NT2/D1 (cell line): Measurements from ENCODE around the gene TLX3.
"Not testable (repeated sequence)": the region's sequence is repeated elsewhere in the genome, so short reads cannot be mapped to it uniquely, and the experiment has no call there.

Experiments used
- DNase-seq: peaks from one replicate; pipeline ENCODE4 v3.0.0-alpha.2; 2011; ENCODE audit warnings: low read depth, low spot score
- H3K27me3 ChIP-seq: 2 replicates; pipeline ENCODE4 v1.6.0; 2011; ENCODE audit warnings: mild to moderate bottlenecking; ENCODE audit not compliant: insufficient read length, insufficient read depth
- H3K36me3 ChIP-seq: 2 replicates; pipeline ENCODE4 v1.6.1; 2011; ENCODE audit warnings: mild to moderate bottlenecking, low read length, mixed read lengths; ENCODE audit not compliant: insufficient read depth, insufficient read length
- H3K4me1 ChIP-seq: 2 replicates; pipeline ENCODE4 v1.5.1; 2011; ENCODE audit not compliant: insufficient read depth, insufficient read length
- H3K4me3 ChIP-seq: 2 replicates; pipeline ENCODE4 v1.5.1; 2011; ENCODE audit warnings: low read depth; ENCODE audit not compliant: insufficient read length
- H3K9ac ChIP-seq: 2 replicates; pipeline ENCODE4 v1.6.0; 2011; ENCODE audit warnings: low read depth; ENCODE audit not compliant: insufficient read length
- H3K9me3 ChIP-seq: 2 replicates; pipeline ENCODE4 v1.5.1; 2011; ENCODE audit warnings: mild to moderate bottlenecking, low read length; ENCODE audit not compliant: insufficient read depth
- SUZ12 ChIP-seq: IDR thresholded peaks from 2 replicates; pipeline ENCODE4 v1.6.1; 2011; ENCODE audit not compliant: insufficient read length, insufficient read depth; ENCODE audit errors: extremely low read depth
- YY1 ChIP-seq: IDR thresholded peaks from 2 replicates; pipeline ENCODE4 v1.6.1; 2011; ENCODE audit not compliant: insufficient read length, insufficient read depth
- ZNF274 ChIP-seq: IDR thresholded peaks from 2 replicates; pipeline ENCODE4 v1.6.1; 2011; ENCODE audit warnings: mild to moderate bottlenecking, low read depth, low read length

TLX3 gene

GRCh38 chr5:171291371-171291770, 17.7 kb upstream of the TLX3 start:
- no peak for DNase-seq
- Histone ChIP-seq H3K36me3 (no peaks in the 10 kb centered on the region), H3K27me3 (peaks cover 8% of the 10 kb centered on the region), H3K9me3 (no peaks in the 10 kb centered on the region), H3K9ac (no peak overlapping the region), H3K4me3 (no peak overlapping the region), H3K4me1 (no peaks in the 10 kb centered on the region)
- TF ChIP-seq ZNF274 (no peak), YY1 (no peak), SUZ12 (no peak)

GRCh38 chr5:171295299-171295698, 13.7 kb upstream of the TLX3 start:
- TF ChIP-seq YY1: no peak
- TF ChIP-seq ZNF274: no peak
- TF ChIP-seq SUZ12: no peak
- H3K9ac ChIP-seq: no peak overlapping the region
- no peaks in the 10 kb centered on the region for H3K36me3 ChIP-seq
- peaks cover 29% of the 10 kb centered on the region for H3K27me3 ChIP-seq
- no peak overlapping the region for H3K4me3 ChIP-seq
- no peaks in the 10 kb centered on the region for H3K9me3 ChIP-seq
- no peak for DNase-seq
- no peaks in the 10 kb centered on the region for H3K4me1 ChIP-seq

- TF ChIP-seq YY1: no peak
- TF ChIP-seq ZNF274: no peak
- no peak for TF ChIP-seq SUZ12
- DNase-seq: no peak
- H3K9ac ChIP-seq: no peak overlapping the region
- H3K4me1 ChIP-seq: no peaks in the 10 kb centered on the region
- H3K36me3 ChIP-seq: no peaks in the 10 kb centered on the region
- H3K4me3 ChIP-seq: no peak overlapping the region
- H3K27me3 ChIP-seq: peaks cover 34% of the 10 kb centered on the region
- H3K9me3 ChIP-seq: no peaks in the 10 kb centered on the region
Observed at GRCh38 chr5:171295801-171296200, 13.2 kb upstream of the TLX3 start.

GRCh38 chr5:171297941-171298340, 11.1 kb upstream of the TLX3 start:
- H3K27me3 ChIP-seq: peaks cover 49% of the 10 kb centered on the region
- H3K4me1 ChIP-seq, H3K9ac ChIP-seq, DNase-seq, H3K9me3 ChIP-seq, H3K4me3 ChIP-seq, H3K36me3 ChIP-seq: not testable (repeated sequence)

GRCh38 chr5:171299228-171299627, 9.8 kb upstream of the TLX3 start:
- Histone ChIP-seq H3K9me3 (no peaks in the 10 kb centered on the region), H3K9ac (no peak overlapping the region), H3K27me3 (peaks cover 57% of the 10 kb centered on the region), H3K36me3 (no peaks in the 10 kb centered on the region), H3K4me3 (no peak overlapping the region), H3K4me1 (no peaks in the 10 kb centered on the region)
- no peak for TF ChIP-seq SUZ12
- TF ChIP-seq ZNF274: no peak
- no peak for TF ChIP-seq YY1
- DNase-seq: no peak

- TF ChIP-seq SUZ12: no peak
- no peak for TF ChIP-seq ZNF274
- no peak for TF ChIP-seq YY1
Observed at GRCh38 chr5:171299851-171300250, 9.2 kb upstream of the TLX3 start.

GRCh38 chr5:171300358-171300757, 8.7 kb upstream of the TLX3 start:
- DNase-seq: no peak
- Histone ChIP-seq H3K27me3 (peaks cover 69% of the 10 kb centered on the region), H3K4me3 (no peak overlapping the region), H3K9me3 (no peaks in the 10 kb centered on the region), H3K36me3 (no peaks in the 10 kb centered on the region), H3K9ac (no peak overlapping the region), H3K4me1 (no peaks in the 10 kb centered on the region)
- TF ChIP-seq ZNF274: no peak
- no peak for TF ChIP-seq YY1
- no peak for TF ChIP-seq SUZ12

More at GRCh38 chr5:171299851-171300250, 9.2 kb upstream of the TLX3 start:
- Histone ChIP-seq H3K27me3 (peaks cover 63% of the 10 kb centered on the region), H3K36me3 (no peaks in the 10 kb centered on the region), H3K9me3 (no peaks in the 10 kb centered on the region), H3K9ac (no peak overlapping the region), H3K4me1 (no peaks in the 10 kb centered on the region), H3K4me3 (no peak overlapping the region)
- no peak for DNase-seq

- no peaks in the 10 kb centered on the region for H3K9me3 ChIP-seq
- no peak overlapping the region for H3K9ac ChIP-seq
- H3K27me3 ChIP-seq: peaks cover 97% of the 10 kb centered on the region
- H3K4me1 ChIP-seq: peaks cover 7% of the 10 kb centered on the region
- no peaks in the 10 kb centered on the region for H3K36me3 ChIP-seq
- H3K4me3 ChIP-seq: no peak overlapping the region
- DNase-seq: no peak
- TF ChIP-seq ZNF274: no peak
- peak; percentile 40 for TF ChIP-seq SUZ12
Observed at GRCh38 chr5:171306166-171306565, 2.9 kb upstream of the TLX3 start.
